Astrocyte (in vitro differentiated cells and primary cell): ENCODE results near the gene NTN1.

ENCODE experiments used
- CTCF ChIP-seq: IDR thresholded peaks from 2 replicates; pipeline ENCODE4 v1.5.1; 2011; ENCODE audit warnings: low read depth, mild to moderate bottlenecking, inconsistent platforms, low read length, moderate library complexity; ENCODE audit not compliant: insufficient read depth
- EZH2 ChIP-seq: IDR thresholded peaks from 2 replicates; pipeline ENCODE4 v1.6.1; 2012; ENCODE audit warnings: mild to moderate bottlenecking, low read length, inconsistent platforms; ENCODE audit not compliant: insufficient read depth

- TF ChIP-seq CTCF, result no peak
- no peak for TF ChIP-seq EZH2
Measured at GRCh38 chr17:9256361-9256750, 235.0 kb downstream of the NTN1 start.
